GM18517 (cell line): ENCODE results near the gene LGMN.
"Not testable (repeated sequence)": the region's sequence is repeated elsewhere in the genome, so short reads cannot be mapped to it uniquely, and the experiment has no call there.

ENCODE experiments used
- ATAC-seq: cut with Tn5 transposase; IDR thresholded peaks from one replicate; pipeline ENCODE4 v1.9.1; 2021; ENCODE audit warnings: mild to moderate bottlenecking, moderate library complexity; ENCODE audit not compliant: unreplicated experiment

LGMN gene

DNA sequence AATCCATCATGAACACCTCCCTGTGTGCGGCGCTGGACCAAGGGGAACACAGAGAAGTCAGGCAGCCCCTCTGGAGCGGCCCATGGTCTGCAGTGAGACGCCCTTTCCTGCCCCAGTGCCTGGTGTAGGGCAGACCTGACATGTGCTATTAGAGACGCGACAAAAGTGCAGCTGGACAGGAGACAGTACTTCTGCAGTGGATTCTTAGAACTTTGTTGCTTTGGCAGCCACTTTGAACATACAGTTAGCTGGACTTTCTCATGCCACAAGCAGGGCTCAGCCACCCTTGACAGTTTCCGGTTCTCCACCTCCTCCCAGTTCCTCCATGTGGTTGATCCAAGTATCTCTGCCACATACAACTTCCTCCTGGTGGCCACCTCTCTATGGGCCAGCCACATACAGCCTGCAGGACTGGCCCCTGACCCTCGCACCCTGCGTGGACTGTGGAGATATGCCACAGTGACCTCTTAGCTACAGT lies 45.9 kb downstream of the LGMN start:
- ATAC-seq = no peak

GRCh38 chr14:92701826-92702225 lies 46.6 kb downstream of the LGMN start:
- no peak for ATAC-seq

GRCh38 chr14:92698393-92698792 lies 50.0 kb downstream of the LGMN start:
- ATAC-seq = no peak

DNA sequence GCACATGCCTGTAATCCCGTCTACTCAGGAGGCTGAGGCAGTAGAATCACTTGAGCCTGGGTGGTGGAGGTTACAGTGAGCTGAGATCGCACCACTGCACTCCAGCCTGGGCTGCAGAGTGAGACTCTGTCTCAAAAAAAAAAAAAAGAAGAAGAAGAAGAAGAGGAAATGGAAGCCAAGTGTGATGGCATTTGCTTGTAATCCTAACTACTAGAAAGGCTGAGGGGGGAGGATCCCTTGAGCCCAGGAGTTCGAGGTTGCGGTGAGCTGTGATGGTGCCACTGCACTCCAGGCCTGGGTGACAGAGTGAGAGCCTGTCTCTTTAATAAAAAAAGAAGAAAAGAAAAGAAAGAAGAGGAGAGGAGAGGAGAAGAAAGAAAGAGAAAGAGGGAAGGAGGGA lies 52.1 kb downstream of the LGMN start:
- ATAC-seq = no peak

- ATAC-seq = no peak
These were observed 52.9 kb downstream of the LGMN start for GRCh38 chr14:92695562-92695961.

- ATAC-seq = no peak
These were observed 53.6 kb downstream of the LGMN start for GRCh38 chr14:92694807-92695206.

GRCh38 chr14:92693998-92694795 lies 54.2 kb downstream of the LGMN start:
- no peak for ATAC-seq

DNA sequence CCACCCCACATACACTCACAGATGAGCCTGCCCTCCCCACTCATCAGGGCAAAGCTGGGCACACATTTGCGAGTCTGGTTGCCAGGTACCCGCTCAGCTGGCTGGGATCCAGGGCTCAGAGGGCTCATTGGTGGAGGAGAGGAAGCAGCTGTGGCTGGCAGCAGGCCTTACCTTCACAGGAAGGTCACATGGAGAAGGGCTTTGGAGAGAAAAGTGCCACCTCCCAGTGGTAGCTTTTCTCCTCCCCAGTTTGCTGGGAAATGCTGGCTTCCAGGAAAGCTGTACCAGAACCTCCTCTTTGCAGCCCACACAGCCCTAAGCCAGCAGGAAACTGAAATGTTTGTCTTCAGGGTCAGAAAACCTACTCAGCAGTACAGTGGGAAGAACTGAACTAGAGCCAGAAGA lies 55.6 kb downstream of the LGMN start:
- no peak for ATAC-seq

- ATAC-seq = no peak
These were observed 58.0 kb downstream of the LGMN start for GRCh38 chr14:92690171-92691011.

DNA sequence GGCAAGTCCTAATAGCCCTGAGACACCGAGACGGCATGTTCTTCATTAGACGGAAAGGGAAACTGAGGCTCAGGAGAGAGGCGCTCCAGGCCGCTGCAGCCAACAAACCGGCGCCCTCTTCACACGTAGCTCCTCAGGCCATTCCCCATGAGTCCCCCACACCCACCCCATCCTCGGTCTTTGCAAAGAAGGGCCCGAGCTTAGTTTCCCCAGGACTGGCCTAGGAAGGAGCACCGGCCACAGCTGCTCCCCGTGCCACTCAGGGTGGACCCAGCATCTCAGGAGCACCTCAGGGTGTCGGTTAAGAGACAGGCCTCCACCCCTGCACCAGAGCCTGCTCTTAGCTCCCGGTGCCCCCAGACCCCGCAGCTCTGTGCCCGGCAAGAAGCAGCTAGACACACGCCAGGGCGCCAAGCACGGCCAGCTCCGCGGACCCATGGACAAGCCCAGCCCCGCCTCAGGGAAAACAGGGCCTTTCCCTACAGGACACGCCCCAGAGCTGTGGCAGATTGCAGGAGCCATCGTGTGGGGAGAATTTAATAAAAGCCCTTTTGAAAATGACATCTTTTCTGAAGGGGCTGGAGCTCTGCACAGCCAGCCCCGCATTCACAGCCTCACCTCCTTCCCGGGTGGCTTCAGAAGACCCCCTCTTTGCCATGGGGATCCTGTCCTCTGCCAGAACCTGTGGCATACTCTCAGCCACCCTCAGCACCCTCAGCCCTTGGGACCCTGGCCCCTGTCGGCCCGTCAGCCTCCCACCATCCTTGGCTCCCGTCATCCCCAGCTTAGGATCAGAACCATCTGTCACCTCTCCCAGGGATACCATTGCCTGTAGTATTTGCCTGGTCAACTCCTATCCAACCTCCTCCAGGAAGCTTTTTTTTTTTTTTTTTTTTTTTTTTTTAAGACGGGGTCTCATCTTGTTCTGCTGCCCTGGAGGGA lies 59.7 kb downstream of the LGMN start:
- no peak for ATAC-seq

- ATAC-seq = no peak
These were observed 60.6 kb downstream of the LGMN start for GRCh38 chr14:92687681-92688433.

DNA sequence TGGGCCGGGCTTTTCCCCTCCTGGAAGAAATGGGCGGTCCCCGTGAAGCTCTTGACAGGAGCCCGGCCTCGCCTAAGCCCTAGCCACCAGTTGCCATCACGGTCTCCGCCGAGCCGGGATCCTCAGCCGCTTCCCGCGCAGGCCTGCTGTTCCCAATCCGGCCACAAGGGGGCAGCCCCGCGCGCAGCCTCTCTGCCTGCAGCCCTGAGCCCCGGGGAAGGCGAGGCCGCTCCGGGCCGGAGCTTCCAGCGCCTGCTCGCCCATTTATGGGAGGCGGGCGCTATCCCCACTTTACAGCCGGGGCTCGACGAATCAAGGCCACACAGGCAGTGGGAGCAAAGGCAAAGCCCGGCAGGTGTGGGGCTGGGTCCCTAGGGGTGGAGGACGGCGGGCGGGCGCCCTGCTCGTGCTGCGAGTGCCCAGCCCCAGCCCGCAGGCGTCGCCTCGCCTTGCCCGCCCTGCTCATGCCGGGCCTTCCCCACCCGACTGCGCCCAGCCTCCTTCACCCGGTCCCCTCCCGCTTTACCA lies 61.5 kb downstream of the LGMN start:
- no peak for ATAC-seq

GRCh38 chr14:92686411-92686899 lies 62.0 kb downstream of the LGMN start:
- ATAC-seq = no peak

DNA sequence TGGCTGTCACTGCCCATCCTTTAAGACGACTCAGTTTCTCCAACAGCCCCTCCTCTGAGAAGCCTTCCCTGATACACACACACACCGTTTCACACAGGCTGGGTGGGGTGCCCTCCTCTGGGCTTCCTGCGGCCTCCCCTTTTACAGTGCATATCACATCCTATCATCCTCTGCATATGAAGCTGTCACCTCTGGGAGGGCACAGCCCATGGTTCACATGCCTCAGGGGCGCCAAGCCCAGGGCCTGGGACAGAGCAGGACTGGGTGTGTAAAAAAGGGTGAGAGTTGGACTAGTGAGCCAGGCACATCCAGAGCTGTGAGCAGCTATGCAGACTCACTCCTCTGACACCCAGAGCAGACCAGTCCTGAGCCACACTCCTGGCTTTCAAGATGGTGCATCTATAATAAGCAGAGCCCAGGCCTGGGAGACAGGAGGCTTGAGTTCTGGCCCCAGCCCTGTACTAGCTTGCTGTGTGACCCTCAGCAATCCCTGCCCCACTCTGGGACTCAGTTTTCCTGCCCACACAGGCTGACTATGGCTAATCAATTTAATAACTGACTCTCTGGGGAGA lies 62.6 kb downstream of the LGMN start:
- no peak for ATAC-seq

DNA sequence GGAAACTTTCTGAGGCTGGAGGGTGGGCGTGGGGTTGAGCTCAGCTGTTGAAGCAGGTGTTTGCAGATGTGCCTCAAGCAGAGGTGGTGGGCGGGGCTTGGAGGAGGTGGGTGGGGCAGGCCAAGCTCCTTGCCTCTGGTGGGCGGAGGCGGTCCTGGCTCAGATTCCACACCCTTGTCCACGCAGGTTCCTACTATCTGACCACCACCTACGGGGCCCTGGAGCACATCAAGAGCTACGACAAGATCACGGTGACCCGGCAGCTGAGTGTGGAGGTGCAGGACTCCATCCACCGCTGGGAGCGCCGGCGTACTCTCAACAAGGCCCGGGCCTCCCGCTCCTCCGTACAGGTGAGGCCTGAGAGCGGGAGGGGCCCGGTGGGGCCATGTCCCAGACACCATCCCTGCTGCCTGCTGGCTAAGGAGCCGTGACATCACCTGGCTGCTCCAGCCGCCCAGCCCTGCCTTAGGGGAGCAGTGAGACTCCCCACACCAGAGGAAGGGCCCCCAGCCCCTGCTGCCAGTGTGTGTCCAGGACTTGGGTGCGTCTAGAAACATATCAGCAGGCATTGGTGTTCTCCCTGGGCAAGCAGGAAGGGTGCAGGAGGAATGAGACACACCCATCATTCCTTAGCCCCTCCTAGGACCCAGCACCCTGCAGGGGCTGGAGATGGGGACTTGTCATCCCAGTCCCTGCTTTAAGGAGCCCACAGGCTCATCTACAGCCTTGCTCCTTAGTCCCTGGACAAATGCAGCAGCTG lies 63.4 kb downstream of the LGMN start:
- ATAC-seq = no peak

DNA sequence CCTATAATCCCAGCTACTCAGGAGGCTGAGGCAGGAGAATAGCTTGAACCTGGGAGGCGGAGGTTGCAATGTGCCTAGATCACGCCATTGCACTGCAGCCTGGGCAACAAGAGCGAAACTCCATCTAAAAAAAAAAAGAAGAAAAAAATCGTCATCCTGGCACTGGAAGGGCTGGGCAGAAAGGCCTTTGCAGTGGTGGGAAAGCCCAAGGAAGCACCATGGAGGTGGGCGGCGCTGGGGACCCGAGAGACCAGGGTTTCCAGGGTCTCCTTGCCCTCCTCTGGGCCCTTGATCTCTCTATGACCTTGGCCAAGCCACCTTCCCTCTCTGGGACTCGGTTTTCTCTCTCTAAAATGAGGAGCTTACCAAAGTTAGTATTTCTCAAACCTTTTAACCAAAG lies 65.4 kb downstream of the LGMN start:
- ATAC-seq = no peak

- ATAC-seq = no peak
These were observed 67.4 kb downstream of the LGMN start for GRCh38 chr14:92680781-92681650.

DNA sequence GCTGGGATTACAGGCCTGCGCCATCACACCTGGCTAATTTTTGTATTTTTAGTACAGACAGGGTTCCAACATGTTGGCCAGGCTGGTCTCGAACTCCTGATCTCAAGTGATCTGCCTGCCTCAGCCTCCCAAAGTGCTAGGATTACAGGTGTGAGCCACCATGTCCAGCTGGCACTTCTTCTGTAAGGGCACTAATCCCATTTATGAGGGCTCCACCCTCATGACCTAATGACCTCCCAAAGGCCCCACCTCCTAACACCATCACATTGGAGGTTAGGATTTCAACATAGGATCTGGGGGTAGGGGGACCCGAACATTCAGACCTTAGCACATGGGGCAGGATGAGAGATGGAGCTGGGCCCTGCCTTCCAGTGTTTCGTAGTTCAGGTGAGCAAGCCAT lies 68.1 kb downstream of the LGMN start:
- ATAC-seq = not testable (repeated sequence)
